Measurements from ENCODE around the gene LHX2. TPM values are rescaled to one million over a fixed set of nuclear protein-coding genes. Genes with fewer than 3 reads are reported as not detected.

LHX2 gene
- total and polyA plus RNA-seq, 2 of the 13 experiments (the other 11 are each of a cell fraction or from before 2014, with no cell fraction given), result not detected

- peaks cover 27% of the 10 kb centered on the region for H3K4me1 ChIP-seq (ENCODE audit: insufficient read depth, low read length)
- no peak overlapping the region for H3K4me2 ChIP-seq (ENCODE audit: low read depth, low read length)
- H3K27me3 ChIP-seq (ENCODE audit: control insufficient read depth in 1 of 2, insufficient read depth in 2 of 2, low read length in 2 of 2), result peaks cover 0 to 5% of the 10 kb centered on the region in 2 experiments; a peak in 3 of 5 replicates
- 38% methylated on average over 3 of the region's 3 CpGs for WGBS (ENCODE audit: low lambda C conversion rate)
- no peaks in the 10 kb centered on the region for H4K20me1 ChIP-seq (ENCODE audit: insufficient read depth, low read length)
- CTCF ChIA-PET (ENCODE audit: low intra/inter-chr PET ratio, low total read pairs), result no interaction called here
- no peak for ATAC-seq
- no peaks in the 10 kb centered on the region for H3K79me2 ChIP-seq (ENCODE audit: insufficient read depth, low read length)
- BruUV-seq (replicated peaks), result no TSS peak
- FAIRE-seq, result no peak
- no peaks in the 10 kb centered on the region for H3K9me3 ChIP-seq (ENCODE audit: low read length)
- TF ChIP-seq EP300 (IDR thresholded peaks at IDR 0.05; ENCODE audit: low read depth in 2 of 2, low read length in 2 of 2) (no peak), EP300 (CRISPR knock-in tag; IDR thresholded peaks at IDR 0.05; ENCODE audit: borderline replicate concordance) (no peak), MNT (IDR thresholded peaks at IDR 0.05) (no peak), ZNF777 (CRISPR knock-in tag; IDR thresholded peaks at IDR 0.05) (no peak), FOXJ3 (CRISPR knock-in tag; IDR thresholded peaks at IDR 0.05; ENCODE audit: borderline replicate concordance) (no peak)
- TF ChIP-seq, protein P1, sequence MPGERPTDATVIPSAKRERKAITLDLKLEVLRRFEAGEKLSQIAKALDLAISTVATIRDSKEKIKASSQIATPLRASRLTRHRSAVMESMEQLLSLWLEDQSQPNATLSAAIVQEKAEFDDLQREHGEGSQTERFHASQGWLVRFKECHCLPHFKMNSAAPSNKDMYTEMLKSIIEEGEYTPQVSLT (CRISPR knock-in tag; IDR thresholded peaks at IDR 0.05; ENCODE audit: borderline replicate concordance, low read depth), result no peak
- no peak overlapping the region for H2AFZ ChIP-seq (ENCODE audit: low read length)
- no peak for DNase-seq (ENCODE audit: low spot score)
- no peaks in the 10 kb centered on the region for H3K36me3 ChIP-seq (replicated peaks in 1 of 2; ENCODE audit: control insufficient read depth in 1 of 2, insufficient read depth in 2 of 2, low read length in 2 of 2)
- H3K27ac ChIP-seq (ENCODE audit: extremely low read length, insufficient read depth, low read length), result no peak overlapping the region
- in situ Hi-C loops (cut with HindIII; ENCODE audit: extremely low pct_ligation_motif_present, low pct_unique_long_range_greater_than_20kb), result no loop called here
- intact Hi-C loops (cut with micrococcal nuclease; ENCODE audit: unreplicated experiment), result no loop called here
- H3K9ac ChIP-seq (ENCODE audit: insufficient read depth, low read depth, low read length), result no peak overlapping the region
- POLR2A ChIA-PET, result no interaction called here
- H3K4me3 ChIP-seq (replicated peaks in 1 of 3; ENCODE audit: insufficient read depth in 1 of 3, low read depth in 2 of 3, low read length in 3 of 3), result no peak overlapping the region
Observed at GRCh38 chr9:124075761-124076160, 64.2 kb downstream of the LHX2 start.

Data from HepG2 (cell line).